Activated CD4-positive, alpha-beta memory T cell treated with anti-CD3 and anti-CD28 coated beads for 36 hours (primary cell): ENCODE measurements around the gene FLG. TPM values are rescaled to one million over a fixed set of nuclear protein-coding genes. Genes with fewer than 3 reads are reported as not detected.
"Not testable (repeated sequence)": the region's sequence is repeated elsewhere in the genome, so short reads cannot be mapped to it uniquely, and the experiment has no call there.

Experiments used
- CTCF ChIA-PET: fragments of 350-600 bp; sonication (Branson Sonifier 250); formaldehyde crosslinking; loops from one replicate; lab custom pipeline; 2021; ENCODE audit warnings: antibody characterized with exemption, inconsistent platforms; lab: Charles Lee
- POLR2A ChIA-PET: fragments of 350-600 bp; sonication (Branson Sonifier 250); formaldehyde crosslinking; loops from one replicate; lab custom pipeline; 2021; ENCODE audit warnings: antibody characterized with exemption; lab: Charles Lee
- DNase-seq: peaks from one replicate; pipeline ENCODE4 v3.0.0-alpha.2; 2020
- H3K27ac Mint-ChIP-seq: one replicate; pipeline ENCODE4 v1.8.0; 2021; ENCODE audit warnings: mixed read lengths
- H3K27me3 Mint-ChIP-seq: one replicate; pipeline ENCODE4 v1.8.0; 2021; ENCODE audit warnings: mixed read lengths
- H3K36me3 Mint-ChIP-seq: one replicate; pipeline ENCODE4 v1.8.0; 2021; ENCODE audit warnings: mixed read lengths
- H3K4me1 Mint-ChIP-seq: one replicate; pipeline ENCODE4 v1.8.0; 2021; ENCODE audit warnings: low read depth, mixed read lengths
- H3K4me3 Mint-ChIP-seq: one replicate; pipeline ENCODE4 v1.8.0; 2021; ENCODE audit warnings: mild to moderate bottlenecking, mixed read lengths
- H3K9me3 Mint-ChIP-seq: one replicate; pipeline ENCODE4 v1.8.0; 2021; ENCODE audit warnings: mixed read lengths
- intact Hi-C: fragments of 100-400 bp; cut with micrococcal nuclease; formaldehyde crosslinking; loops from one replicate; pipeline ENCODE4 v1.15.1; 2023
- total RNA-seq, 2 experiments: library from RNA; stranded (reverse); gene quantifications; one replicate each; pipeline ENCODE4 v1.2.3, GENCODE V29; 2021

Gene FLG
- total RNA-seq, 2 experiments from 2014 or later = not detected

DNA sequence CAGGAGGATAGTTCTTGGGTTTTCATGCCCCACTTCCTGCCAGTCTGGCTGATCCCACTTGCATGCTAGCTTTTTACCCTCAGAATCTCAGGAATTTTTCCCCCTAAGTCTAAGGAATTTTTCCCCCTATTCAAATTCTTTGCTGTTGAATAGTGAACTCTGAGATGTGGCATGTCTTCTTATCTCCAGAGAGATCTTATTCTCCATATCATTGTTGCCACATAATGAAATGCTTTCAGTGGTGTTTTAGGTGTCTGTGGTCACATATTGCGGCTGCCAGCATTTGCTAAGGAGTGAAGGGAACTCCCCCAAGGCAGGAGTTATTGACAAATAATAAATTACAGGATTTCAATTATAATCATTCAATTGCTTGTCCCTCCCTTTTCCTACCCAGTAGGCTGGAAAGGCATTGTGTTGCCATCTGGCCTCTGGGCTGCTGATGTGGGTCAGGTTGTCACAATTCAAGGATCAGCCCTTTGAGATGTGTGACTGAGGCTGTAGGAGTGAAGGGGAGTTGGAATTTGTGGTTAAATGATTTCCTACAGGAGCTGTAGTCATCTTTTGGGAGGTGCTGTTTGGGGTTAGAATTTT is 3.9 kb upstream of the FLG start:
- intact Hi-C loops = no loop called here
- H3K27me3 Mint-ChIP-seq = peaks cover 4% of the 10 kb centered on the region

DNA sequence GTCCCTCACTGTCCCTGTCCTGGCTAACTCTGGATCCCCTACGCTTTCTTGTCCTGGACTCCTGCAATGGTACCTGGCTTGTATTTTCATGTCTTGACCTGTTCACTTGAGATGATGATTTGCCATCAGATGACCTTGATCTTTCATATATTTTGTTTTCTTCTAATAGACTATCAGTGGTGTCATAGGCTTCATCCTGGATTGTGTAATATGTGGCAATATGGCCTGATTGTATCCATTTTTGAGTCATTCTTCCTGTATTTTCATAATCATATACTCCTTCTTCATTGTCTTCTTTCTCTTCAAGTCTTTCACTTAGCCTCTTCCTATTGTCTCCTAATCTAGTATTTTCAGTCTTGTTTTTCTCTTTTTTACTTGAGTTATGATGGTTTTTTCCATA is 11.1 kb downstream of the FLG start:
- H3K4me3 Mint-ChIP-seq = no peak overlapping the region
- H3K9me3 Mint-ChIP-seq = no peaks in the 10 kb centered on the region
- intact Hi-C loops = no loop called here
- no peak for DNase-seq
- peaks cover 14% of the 10 kb centered on the region for H3K27me3 Mint-ChIP-seq
- ChIA-PET POLR2A (no interaction called here), CTCF (no interaction called here)
- H3K4me1 Mint-ChIP-seq = no peaks in the 10 kb centered on the region
- H3K27ac Mint-ChIP-seq = no peak overlapping the region
- H3K36me3 Mint-ChIP-seq = no peaks in the 10 kb centered on the region

More for the DNA sequence above, 3.9 kb upstream of the FLG start:
- CTCF ChIA-PET = no interaction called here
- Mint-ChIP-seq H3K4me3 (no peak overlapping the region), H3K27ac (no peak overlapping the region), H3K4me1 (no peaks in the 10 kb centered on the region), H3K9me3 (no peaks in the 10 kb centered on the region), H3K36me3 (no peaks in the 10 kb centered on the region)
- POLR2A ChIA-PET = no interaction called here
- DNase-seq = no peak

DNA sequence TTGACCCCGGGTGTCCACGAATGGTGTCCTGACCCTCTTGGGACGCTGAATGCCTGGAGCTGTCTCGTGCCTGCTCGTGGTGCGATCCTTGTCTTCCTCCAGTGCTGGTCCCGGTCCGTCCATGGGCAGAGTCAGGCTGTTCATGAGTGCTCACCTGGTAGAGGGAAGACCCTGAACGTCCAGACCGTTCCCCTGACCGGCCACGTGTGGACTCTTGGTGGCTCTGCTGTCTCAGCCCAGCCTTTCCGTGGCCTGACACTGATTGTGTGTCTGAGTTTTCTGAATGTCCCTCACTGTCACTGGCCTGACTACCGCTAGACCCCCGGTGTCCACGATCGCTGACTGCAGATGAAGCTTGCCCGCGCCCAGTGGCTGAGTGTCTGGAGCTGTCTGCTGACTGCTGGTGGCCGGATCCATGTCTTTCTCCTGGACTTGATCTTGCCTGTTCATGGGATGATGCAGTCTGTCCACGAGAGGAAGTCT is 11.7 kb downstream of the FLG start:
- DNase-seq = no peak
- intact Hi-C loops = no loop called here
- no peaks in the 10 kb centered on the region for H3K9me3 Mint-ChIP-seq
- no peak overlapping the region for H3K4me3 Mint-ChIP-seq
- H3K27ac Mint-ChIP-seq = no peak overlapping the region
- H3K36me3 Mint-ChIP-seq = no peaks in the 10 kb centered on the region
- H3K4me1 Mint-ChIP-seq = no peaks in the 10 kb centered on the region
- CTCF ChIA-PET = no interaction called here
- peaks cover 14% of the 10 kb centered on the region for H3K27me3 Mint-ChIP-seq
- POLR2A ChIA-PET = no interaction called here

DNA sequence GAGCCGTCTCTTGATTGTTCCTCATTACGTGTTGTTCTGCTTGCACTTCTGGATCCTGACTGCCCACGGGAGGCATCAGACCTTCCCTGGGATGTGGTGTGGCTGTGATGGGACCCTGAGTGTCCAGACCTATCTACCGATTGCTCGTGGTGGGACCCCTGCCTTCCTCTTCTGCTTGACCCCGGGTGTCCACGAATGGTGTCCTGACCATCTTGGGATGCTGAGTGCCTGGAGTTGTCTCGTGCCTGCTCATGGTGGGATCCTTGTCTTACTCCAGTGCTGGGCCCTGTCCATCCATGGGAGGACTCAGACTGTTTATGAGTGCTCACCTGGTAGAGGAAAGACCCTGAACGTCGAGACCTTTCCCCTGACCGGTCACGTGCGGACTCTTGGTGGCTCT is 12.9 kb downstream of the FLG start:
- H3K4me1 Mint-ChIP-seq, H3K36me3 Mint-ChIP-seq, H3K9me3 Mint-ChIP-seq, POLR2A ChIA-PET, H3K27ac Mint-ChIP-seq, CTCF ChIA-PET, intact Hi-C loops, DNase-seq, H3K4me3 Mint-ChIP-seq: not testable (repeated sequence)
- peaks cover 14% of the 10 kb centered on the region for H3K27me3 Mint-ChIP-seq

DNA sequence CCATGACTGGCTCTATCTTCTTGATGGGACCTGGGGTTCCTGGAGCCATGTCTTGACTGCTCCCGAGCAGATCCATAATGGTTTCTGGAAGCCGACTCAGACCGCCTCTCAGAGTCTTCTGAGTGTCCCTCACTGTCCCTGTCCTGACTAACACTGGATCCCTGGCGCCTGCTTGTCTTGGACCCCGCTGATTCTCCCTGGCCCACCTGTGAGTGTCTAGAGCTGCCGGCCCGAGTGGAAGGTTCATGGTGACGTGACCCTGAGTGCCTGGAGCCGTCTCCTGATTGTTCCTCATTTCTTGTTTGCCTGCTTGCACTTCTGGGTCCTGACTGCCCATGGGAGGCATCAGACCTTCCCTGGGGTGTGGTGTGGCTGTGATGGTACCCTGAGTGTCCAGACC is 15.1 kb downstream of the FLG start:
- no peak overlapping the region for H3K4me3 Mint-ChIP-seq
- H3K36me3 Mint-ChIP-seq = no peaks in the 10 kb centered on the region
- peaks cover 14% of the 10 kb centered on the region for H3K27me3 Mint-ChIP-seq
- intact Hi-C loops = no loop called here
- ChIA-PET CTCF (no interaction called here), POLR2A (no interaction called here)
- H3K27ac Mint-ChIP-seq = no peak overlapping the region
- H3K9me3 Mint-ChIP-seq = no peaks in the 10 kb centered on the region
- DNase-seq = no peak
- H3K4me1 Mint-ChIP-seq = no peaks in the 10 kb centered on the region

DNA sequence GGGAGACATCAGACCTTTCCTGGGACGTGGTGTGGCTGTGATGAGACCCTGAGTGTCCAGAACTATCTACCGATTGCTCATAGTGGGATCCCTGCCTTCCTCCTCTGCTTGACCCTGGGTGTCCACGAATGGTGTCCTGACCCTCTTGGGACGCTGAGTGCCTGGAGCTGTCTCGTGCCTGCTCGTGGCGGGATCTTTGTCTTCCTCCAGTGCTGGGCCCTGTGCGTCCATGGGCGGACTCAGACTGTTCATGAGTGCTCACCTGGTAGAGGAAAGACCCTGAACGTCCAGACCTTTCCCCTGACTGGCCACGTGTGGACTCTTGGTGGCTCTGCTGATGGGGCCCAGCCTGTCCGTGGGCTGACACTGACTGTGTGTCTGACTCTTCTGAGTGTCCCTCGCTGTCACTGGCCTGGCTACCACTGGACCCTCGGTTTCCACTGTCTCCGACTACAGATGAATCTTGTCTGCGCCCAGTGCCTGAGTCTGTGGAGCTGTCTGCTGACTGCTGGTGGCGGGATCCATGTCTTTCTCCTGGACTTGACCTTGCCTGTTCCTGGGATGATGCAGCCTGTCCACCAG is 15.6 kb downstream of the FLG start:
- H3K4me1 Mint-ChIP-seq, DNase-seq, H3K9me3 Mint-ChIP-seq, H3K27ac Mint-ChIP-seq, intact Hi-C loops, H3K4me3 Mint-ChIP-seq, H3K36me3 Mint-ChIP-seq, CTCF ChIA-PET, POLR2A ChIA-PET: not testable (repeated sequence)
- peaks cover 12% of the 10 kb centered on the region for H3K27me3 Mint-ChIP-seq

DNA sequence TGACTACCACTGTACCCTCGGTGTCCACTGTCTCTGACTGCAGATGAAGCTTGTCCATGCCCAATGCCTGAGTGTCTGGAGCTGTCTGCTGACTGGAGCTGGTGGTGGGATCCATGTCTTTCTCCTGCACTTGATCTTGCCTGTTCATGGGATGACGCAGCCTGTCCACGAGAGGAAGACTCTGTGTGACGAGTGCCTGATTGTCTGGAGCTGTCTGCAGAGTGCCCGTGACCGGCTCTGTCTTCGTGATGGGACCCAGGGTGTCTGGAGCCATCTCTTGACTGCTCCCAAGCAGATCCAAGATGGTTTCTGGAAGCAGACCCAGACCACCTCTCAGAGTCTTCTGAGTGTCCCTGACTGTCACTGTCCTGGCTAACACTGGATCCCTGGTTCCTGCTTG is 16.3 kb downstream of the FLG start:
- CTCF ChIA-PET, H3K9me3 Mint-ChIP-seq: not testable (repeated sequence)

DNA sequence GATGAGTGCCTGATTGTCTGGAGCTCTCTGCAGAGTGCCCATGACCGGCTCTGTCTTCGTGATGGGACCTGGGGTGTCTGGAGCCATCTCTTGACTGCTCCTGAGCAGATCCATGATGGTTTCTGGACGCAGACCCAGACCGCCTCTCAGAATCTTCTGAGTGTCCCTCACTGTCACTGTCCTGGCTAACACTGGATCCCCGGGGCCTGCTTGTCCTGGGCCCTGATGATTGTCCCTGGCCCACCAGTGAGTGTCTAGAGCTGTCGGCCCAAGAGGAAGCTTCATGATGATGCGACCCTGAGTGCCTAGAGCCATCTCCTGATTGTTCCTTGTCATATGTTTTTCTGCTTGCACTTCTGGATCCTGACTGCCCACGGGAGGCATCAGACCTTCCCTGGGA is 17.1 kb downstream of the FLG start:
- H3K9me3 Mint-ChIP-seq, CTCF ChIA-PET, DNase-seq, H3K36me3 Mint-ChIP-seq, H3K27ac Mint-ChIP-seq, H3K4me3 Mint-ChIP-seq, POLR2A ChIA-PET, intact Hi-C loops, H3K4me1 Mint-ChIP-seq, H3K27me3 Mint-ChIP-seq: not testable (repeated sequence)

More for the DNA sequence above, 16.3 kb downstream of the FLG start:
- H3K27me3 Mint-ChIP-seq, H3K4me3 Mint-ChIP-seq, DNase-seq, H3K4me1 Mint-ChIP-seq, POLR2A ChIA-PET, H3K27ac Mint-ChIP-seq, intact Hi-C loops, H3K36me3 Mint-ChIP-seq: not testable (repeated sequence)

DNA sequence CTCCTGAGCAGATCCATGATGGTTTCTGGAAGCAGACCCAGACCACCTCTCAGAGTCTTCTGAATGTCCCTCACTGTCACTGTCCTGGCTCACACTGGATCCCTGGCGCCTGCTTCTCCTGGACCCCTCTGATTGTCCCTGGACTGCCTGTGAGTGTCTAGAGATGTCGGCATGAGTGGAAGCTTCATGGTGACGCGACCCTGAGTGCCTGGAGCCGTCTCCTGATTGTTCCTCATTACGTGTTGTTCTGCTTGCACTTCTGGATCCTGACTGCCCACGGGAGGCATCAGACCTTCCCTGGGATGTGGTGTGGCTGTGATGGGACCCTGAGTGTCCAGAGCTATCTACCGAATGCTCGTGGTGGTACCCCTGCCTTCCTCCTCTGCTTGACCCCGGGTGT is 18.9 kb downstream of the FLG start:
- H3K9me3 Mint-ChIP-seq, H3K27me3 Mint-ChIP-seq, H3K27ac Mint-ChIP-seq, H3K36me3 Mint-ChIP-seq, H3K4me1 Mint-ChIP-seq, POLR2A ChIA-PET, CTCF ChIA-PET, DNase-seq, H3K4me3 Mint-ChIP-seq, intact Hi-C loops: not testable (repeated sequence)

DNA sequence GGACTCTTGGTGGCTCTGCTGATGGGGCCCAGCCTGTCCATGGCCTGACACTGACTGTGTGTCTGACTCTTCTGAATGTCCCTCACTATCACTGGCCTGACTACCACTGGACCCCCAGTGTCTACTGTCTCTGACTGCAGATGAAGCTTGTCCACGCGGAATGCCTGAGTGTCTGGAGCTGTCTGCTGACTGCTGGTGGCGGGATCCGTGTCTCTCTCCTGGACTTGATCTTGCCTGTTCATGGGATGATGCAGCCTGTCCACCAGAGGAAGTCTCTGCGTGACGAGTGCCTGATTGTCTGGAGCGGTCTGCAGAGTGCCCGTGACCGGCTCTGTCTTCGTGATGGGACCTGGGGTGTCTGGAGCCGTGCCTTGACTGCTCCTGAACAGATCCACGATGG is 20.3 kb downstream of the FLG start:
- H3K27me3 Mint-ChIP-seq, H3K36me3 Mint-ChIP-seq, H3K4me1 Mint-ChIP-seq, CTCF ChIA-PET, H3K4me3 Mint-ChIP-seq, H3K27ac Mint-ChIP-seq, POLR2A ChIA-PET, intact Hi-C loops, DNase-seq, H3K9me3 Mint-ChIP-seq: not testable (repeated sequence)

DNA sequence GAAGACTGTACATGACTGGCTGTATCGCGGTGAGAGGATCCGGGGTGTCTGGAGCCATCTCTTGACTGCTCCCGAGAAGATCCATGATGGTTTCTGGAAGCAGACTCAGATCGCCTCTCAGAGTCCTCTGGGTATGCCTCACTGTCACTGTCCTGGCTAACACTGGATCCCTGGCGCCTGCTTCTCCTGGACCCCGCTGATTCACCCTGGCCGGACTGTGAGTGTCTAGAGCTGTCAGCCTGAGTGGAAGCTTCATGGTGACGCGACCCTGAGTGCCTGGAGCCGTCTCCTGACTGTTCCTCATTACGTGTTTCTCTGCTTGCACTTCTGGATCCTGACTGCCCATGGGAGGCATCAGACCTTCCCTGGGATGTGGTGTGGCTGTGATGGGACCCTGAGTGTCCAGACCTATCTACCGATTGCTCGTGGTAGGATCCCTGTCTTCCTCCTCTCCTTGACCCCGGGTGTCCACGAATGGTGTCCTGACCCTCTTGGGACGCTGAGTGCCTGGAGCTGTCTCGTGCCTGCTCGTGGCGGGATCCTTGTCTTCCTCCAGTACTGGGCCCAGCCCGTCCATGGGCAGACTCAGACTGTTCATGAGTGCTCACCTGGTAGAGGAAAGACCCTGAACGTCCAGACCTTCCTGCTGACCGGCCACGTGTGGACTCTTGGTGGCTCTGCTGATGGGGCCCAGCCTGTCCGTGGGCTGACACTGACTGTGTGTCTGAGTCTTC is 21.7 kb downstream of the FLG start:
- H3K27me3 Mint-ChIP-seq, H3K4me3 Mint-ChIP-seq, POLR2A ChIA-PET, H3K36me3 Mint-ChIP-seq, intact Hi-C loops, H3K9me3 Mint-ChIP-seq, DNase-seq, CTCF ChIA-PET, H3K4me1 Mint-ChIP-seq, H3K27ac Mint-ChIP-seq: not testable (repeated sequence)

DNA sequence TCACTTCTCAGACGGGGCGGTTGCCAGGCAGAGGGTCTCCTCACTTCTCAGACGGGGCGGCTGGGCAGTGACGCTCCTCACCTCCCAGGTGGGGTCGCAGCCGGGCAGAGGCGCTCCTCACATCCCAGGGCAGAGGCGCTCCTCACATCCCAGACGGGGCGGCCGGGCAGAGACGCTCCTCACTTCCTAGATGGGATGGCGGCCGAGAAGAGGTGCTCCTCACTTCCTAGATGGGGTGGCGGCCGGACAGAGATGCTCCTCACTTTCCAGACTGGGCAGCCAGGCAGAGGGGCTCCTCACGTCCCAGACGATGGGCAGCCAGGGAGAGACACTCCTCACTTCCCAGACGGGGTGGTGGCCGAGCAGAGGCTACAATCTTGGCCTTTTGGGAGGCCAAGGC is 68.6 kb downstream of the FLG start:
- intact Hi-C loops, H3K9me3 Mint-ChIP-seq, CTCF ChIA-PET, H3K4me1 Mint-ChIP-seq, H3K36me3 Mint-ChIP-seq, POLR2A ChIA-PET, H3K27ac Mint-ChIP-seq, H3K4me3 Mint-ChIP-seq, H3K27me3 Mint-ChIP-seq, DNase-seq: not testable (repeated sequence)
